CD4-positive, alpha-beta T cell treated with Interleukin-4 for 1 hour (primary cell): ENCODE results near the gene ZBTB40.

Experiments
- DNase-seq, 2 donors: peaks; one replicate each; pipeline ENCODE4 v3.0.0-alpha.2; 2020 to 2022

Gene ZBTB40

GRCh38 chr1:22507587-22507986 is 55.9 kb downstream of the ZBTB40 start:
- DNase-seq, result no peak

DNA sequence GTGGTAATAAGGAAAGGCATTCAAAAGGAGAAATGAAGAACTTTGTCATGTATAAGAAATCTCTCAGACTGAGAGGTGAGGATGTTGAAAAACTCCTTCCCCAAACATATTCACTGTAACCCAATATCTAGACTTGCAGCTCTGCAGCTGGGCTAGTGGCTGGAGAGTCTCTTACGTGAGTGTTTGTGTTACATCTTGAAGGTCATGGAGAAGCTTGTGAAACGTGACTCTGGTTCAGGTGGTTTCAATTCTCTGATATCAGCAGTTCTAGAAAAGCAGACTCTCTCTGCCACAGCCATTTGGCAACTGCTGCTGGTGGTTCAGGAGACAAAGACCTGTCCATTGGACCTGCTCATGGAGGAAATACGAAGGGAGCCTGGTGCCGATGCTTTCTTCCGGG is 56.7 kb downstream of the ZBTB40 start:
- DNase-seq, result no peak

GRCh38 chr1:22508991-22509390 is 57.3 kb downstream of the ZBTB40 start:
- DNase-seq, result no peak

DNA sequence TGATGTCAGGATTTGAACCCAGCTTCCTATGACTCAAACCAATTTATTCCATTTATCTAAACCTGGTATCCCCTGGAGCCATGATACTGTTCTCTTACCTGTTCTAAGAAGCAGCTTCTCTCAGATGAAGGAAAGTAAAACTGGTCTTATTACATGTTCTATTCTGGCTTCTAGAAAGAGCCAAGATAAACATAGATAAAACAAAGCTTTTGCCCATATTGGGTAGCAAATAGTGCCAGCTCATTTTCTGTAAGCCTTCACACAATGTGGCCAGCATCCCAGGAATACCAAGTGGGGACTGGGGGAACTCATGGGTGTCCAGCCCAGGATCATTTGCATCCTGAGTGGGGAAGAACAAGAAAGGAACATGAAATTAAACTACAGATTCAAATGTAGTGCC is 58.2 kb downstream of the ZBTB40 start:
- DNase-seq, result no peak

GRCh38 chr1:22512873-22513272 is 61.2 kb downstream of the ZBTB40 start:
- no peak for DNase-seq

- no peak for DNase-seq
Observed at GRCh38 chr1:22516906-22517571, 65.4 kb downstream of the ZBTB40 start.

GRCh38 chr1:22517956-22518355 is 66.3 kb downstream of the ZBTB40 start:
- DNase-seq, result no peak

DNA sequence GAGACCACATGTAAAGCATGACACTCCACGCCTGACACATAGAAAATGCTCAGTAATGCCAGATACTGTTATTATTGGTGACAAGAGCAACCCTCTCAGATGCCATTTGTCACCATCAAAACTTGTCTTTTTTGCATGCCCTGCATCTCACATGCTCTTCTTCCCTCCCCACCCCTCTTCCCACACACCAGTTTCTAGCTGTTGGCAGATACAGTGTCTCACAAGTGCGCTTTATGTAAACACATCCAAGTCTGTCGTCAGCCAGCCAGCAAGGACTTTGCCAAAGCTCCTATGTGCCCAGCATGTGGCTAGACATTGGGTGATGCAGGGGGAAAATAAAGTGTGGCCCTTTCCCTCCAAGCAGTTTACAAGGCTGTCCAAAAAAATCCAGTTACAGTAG is 66.7 kb downstream of the ZBTB40 start:
- DNase-seq, result no peak

DNA sequence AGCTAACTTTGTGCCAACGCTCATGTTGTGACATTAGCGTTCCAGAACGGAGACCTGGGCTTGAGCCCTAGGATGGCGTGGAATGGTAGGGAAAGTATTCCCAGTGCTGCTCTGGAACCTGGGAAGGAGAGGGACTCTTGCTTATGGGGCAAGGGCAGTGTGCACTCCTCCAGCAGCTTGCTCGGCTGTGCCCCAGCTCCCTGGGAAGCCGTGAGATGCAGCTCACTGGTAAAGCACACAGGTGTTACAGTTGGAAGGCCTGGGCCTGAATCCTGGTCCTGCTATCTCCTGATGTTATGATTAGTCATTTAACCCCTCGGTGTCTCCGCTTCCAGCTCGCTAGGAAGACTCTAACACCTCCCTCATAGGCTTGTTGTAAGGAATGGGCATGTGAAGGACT is 69.2 kb downstream of the ZBTB40 start:
- DNase-seq, result no peak

GRCh38 chr1:22521692-22522091 is 70.0 kb downstream of the ZBTB40 start:
- no peak for DNase-seq

- DNase-seq, result no peak
Observed at GRCh38 chr1:22522221-22522743, 70.6 kb downstream of the ZBTB40 start.

DNA sequence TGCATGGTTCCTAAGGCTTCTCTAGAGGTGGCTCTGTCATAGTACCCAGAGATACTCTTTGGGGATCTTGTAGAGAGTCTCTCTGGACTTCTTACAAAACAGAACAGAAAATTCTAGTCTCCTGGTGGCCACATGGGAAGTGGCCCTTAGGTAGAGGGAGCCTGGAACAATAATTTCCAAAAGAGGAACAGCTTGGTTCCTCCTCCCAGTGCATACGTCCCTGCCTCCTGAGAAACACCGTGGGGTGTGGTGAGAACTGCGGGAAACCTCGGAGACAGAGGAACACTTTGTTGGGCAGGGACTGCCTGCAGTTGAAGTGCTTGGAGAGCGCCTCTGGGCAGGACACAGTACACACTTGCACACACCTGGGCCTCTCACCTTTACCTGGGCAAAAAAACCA is 72.8 kb downstream of the ZBTB40 start:
- no peak for DNase-seq

DNA sequence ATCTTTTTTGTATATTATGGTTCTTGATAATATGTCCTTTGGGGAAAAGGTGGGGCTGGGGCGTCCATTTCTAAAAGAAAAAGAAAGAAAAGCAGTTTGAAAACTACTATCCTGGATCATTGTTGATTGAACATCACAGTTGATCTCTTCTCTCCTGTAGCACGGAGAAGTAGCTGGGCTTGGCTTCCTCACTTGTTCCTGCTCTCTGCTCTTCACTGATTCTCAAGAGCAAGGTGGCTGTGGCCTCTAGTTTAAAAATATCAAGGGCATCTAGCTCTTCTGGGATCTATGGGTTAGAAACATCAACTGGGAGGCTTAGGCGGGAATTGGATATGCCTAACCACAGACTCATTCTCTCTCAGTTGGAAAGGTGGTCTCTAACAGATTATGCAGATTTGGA is 73.6 kb downstream of the ZBTB40 start:
- DNase-seq, result no peak

DNA sequence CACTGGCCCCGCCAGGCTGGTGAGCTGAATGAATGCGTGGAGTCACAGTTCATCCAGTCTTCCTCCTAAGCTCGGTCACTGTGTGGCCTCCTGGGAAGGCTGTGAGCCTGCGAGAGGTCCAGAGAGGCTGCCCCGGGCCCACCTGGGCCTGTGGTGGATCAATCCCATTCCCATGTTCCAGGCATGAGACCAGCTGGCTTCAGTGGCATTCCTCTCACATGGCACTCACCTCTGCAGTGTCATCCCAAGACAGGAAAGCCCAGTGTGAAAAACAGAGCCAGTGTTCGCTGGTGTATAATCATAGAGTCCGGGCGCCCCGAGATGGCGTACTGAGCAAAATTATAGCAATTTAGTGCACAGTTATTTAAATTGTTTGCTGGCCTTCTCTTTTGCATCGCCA is 74.0 kb downstream of the ZBTB40 start:
- DNase-seq, result no peak

DNA sequence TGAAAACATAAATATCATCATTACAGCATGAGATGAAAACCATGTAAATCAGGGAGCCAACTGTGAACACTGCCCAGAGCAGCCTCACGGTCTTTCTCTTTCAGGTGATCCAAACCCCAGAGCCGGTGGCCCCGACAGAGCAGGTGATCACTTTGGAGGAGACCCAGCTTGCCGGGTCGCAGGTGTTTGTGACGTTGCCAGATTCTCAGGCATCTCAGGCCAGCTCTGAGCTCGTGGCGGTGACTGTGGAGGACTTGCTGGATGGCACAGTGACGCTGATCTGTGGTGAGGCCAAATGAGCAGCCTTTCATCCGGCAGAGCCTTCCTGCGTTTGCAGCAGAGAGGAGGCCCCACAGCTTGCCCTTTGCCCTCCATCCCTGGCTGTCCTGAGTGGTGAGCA is 74.4 kb downstream of the ZBTB40 start:
- no peak for DNase-seq

- no peak for DNase-seq
Observed at GRCh38 chr1:22526677-22527076, 75.0 kb downstream of the ZBTB40 start.

- DNase-seq, result no peak
Observed at GRCh38 chr1:22527122-22527521, 75.5 kb downstream of the ZBTB40 start.

DNA sequence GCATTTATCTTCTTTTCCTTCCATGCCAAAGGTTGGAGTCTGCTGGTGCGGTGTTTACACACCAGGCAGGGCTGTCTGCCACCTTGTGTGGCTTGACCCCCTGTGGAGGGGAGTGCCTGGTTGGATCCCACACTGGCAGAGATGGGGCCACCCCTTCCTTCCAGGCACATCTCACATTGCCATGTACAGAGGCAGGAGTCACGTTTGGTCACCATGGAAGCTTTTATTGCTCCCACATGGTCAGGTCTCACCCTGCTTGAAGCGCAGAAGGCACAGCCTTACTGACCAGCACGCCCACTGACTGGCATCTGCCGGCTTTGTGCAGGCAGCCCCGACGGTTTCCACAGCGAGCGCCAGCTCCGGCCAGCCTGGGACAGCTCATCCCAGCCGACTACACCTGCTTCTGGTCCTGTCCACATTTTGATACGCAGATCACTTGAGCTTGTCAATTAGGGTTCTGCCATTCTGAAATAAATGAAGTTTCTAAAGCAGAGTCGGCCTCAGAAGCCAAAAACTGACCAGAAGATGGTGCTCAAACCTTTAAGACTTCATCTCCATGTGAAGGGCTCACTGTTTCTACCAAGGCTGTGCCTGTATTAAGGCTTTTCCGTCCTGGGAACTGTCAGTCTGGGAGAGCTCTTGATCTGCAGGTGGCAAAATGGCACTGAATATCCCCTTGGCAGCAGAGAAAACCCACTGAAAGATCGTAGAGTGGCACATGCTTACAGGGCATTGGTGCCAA is 76.1 kb downstream of the ZBTB40 start:
- no peak for DNase-seq

- no peak for DNase-seq
Observed at GRCh38 chr1:22528451-22528850, 76.8 kb downstream of the ZBTB40 start.

DNA sequence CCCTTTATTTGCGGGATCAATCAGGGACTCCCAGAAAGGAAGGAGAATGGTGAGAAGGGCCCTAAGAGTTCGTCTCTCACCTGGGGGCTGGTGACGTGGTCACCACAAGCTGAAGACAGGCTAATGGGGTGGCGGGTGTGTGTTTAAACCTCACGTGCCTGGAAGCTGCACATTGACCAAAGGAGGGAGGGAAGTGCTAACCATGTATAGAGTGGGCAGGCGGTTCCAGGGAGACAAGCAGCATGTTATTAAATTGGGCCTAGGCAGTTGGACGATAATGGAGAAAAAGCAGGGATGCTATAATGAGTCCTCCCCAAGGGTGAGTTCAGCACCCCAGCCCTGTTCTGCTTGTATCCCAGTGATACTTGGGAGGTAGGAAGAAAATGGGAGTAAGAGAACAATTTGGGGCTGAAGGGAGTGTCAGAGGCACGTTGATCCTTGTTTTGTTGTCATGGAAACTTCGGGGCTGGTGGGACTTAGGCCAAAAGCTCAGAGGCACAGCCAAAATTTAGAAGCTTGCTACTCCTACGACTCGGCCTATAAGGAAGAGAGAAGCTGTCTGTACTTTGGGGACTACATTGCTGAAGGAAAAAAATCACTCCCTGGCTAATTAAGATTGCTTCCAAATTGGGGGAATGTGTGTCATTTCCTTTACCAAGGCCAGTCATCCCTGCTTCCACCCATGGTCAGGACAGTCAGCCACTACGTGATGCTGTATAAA is 78.4 kb downstream of the ZBTB40 start:
- no peak for DNase-seq

GRCh38 chr1:22530715-22531114 is 79.1 kb downstream of the ZBTB40 start:
- DNase-seq, result no peak

- no peak for DNase-seq
Observed at GRCh38 chr1:22531251-22531650, 79.6 kb downstream of the ZBTB40 start.

DNA sequence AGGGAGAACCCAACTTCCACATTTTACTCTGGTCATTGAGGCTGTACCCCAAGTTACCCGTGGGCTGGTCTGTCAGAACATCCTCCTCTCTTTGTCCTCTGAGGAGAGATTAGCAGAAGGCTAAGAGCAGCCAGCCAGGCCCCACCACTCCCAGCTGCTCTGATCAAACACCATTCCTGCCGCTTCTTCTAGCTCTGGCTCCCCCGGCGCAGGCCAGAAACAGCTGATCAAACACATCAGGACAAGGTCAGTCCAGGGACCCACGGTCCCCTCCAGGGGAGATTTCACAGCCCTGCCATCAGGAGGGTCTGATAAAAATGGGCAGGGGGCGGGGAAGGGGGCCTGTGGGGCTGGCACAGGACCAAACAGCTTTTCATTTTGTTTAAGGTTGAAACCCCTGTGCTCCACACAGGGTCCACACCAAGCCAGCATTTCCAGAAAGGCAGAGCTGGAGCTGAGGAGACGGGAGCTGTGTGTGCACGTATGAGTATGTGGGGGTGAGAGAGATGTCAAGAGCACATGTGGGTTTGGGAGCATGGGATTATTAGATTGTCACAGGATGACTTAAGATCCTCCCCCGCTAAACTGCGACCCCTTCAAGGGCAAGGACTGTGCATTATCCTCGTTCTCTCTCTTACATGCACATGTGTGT is 81.7 kb downstream of the ZBTB40 start:
- DNase-seq, result no peak
